DMS53 treated with DMSO at 0.1 percent for 48 hours (cell line): ENCODE results near the gene INAFM1.

Experiments
- DNase-seq: peaks from one replicate; lab custom pipeline; 2025; ENCODE audit not compliant: unreplicated experiment; lab: John Stamatoyannopoulos, UW

The INAFM1 gene

DNA sequence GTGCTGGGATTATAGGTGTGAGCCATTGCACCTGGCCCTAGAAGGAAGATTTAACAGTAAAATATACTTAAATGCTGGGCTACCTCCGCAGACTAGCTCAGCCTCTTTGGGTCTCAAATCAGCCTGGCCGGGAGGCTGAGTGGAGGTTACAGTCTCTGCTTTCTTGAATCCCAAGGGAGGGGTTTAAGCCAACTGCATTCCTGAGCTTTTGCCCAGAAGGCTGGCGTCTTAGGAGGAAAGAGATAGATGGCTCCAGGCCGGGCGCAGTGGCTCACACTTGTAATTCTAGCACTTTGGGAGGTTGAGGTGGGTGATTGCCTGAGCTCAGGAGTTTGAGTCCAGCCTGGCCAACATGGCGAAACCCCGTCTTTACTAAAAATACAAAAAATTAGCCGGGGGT lies 34.4 kb downstream of the INAFM1 start:
- DNase-seq, result no peak

DNA sequence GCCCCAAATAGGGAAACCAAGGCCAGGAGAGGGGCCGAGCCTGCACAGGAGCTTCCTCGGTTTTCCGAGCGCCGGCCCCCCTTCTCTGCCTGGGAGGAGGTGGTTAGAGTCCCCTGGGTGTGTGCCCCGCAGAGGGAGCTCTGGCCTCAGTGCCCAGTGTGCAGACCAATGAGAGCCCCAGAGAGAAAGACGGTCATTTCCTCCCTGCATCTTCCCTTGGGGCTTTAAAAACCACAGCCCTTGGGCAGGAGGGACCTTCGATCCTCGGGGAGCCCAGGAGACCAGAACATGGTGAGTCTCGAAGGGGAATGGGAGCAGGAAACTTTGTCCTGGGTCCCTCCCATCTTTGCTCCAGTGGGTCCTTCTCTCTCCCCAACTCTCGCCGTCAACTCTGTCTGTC lies 34.9 kb downstream of the INAFM1 start, which contains the start of gene C5AR1:
Gene C5AR1, plus strand, starts transcription at position 254 of the 400 bp plus-strand sequence. Its CDS starts 35 bp downstream, at position 289.
- no peak for DNase-seq

DNA sequence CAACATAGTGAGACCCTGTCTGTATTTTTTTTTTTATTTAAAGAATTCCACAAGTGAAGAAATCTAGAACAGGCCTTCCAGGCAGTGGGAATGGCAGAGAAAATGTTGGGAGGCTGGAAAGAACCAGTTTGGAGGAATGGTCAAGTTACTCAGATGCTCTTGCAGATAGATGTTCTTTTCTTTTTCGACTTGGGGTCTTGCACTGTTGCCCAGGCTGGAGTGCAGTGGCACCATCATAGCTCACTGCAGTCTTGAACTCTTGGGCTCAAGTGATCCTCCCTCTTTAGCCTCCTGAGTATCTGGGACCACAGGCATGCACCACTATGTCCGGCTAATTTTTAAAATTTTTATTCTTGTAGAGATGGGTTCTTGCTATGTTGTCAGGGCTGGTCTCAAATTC lies 35.6 kb downstream of the INAFM1 start:
- no peak for DNase-seq

GRCh38 chr19:47310819-47311218 lies 36.1 kb downstream of the INAFM1 start:
- DNase-seq, result peak; percentile 19

DNA sequence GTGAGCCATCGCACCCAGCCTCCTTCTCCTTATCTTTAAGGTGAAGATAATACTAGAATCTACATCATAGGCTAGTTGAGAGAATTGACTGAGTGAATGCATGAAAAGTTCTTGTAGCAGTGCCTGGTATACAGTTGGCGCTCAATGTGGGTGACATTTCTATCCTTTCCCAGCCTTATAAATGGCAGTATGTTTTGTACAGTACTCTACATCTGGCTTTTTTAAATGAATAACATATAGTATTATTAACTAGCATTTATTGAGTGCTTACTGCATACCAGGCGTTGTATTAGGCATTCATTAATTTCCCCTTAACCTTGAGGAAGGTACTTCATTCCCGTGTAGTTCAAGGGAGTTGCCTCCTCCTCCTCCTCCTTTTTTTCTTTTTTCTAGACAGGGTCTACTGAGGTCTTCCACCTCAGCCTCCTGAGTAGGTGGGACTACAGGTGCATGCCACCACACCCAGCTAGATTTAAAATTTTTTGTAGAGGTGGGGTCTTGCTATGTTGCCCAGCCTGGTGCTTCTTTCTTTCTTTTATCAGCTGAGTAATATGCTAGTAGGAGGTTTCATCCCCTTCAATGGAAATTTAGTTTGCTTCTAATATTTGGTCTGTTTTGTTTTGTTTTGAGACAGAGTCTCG lies 37.8 kb downstream of the INAFM1 start:
- no peak for DNase-seq

DNA sequence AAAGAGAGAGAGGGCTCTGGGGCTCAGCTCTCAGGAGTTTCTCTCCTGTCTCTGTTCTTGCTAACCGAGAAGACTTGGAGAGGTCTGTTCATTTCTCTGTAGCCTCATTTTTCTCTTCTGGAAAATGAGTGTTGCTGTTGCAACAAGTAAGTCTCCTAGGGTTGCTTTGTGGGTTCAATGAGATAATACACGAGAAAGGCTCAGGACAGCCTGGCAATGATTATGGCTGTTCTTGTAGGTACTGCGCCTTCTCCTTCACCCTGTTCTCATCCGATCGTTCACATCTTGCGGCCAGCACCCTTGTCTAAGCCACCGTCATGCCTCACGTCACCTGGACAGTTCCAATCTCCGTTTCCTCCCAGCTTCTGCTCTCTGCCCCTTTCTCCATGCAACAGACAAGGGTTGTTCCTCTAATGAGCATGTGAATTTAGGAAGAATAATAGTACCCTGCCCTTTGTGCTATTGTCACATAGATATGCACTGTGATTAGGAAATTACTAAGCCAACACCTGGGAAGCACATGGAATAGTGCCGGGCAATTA lies 39.1 kb downstream of the INAFM1 start:
- no peak for DNase-seq

DNA sequence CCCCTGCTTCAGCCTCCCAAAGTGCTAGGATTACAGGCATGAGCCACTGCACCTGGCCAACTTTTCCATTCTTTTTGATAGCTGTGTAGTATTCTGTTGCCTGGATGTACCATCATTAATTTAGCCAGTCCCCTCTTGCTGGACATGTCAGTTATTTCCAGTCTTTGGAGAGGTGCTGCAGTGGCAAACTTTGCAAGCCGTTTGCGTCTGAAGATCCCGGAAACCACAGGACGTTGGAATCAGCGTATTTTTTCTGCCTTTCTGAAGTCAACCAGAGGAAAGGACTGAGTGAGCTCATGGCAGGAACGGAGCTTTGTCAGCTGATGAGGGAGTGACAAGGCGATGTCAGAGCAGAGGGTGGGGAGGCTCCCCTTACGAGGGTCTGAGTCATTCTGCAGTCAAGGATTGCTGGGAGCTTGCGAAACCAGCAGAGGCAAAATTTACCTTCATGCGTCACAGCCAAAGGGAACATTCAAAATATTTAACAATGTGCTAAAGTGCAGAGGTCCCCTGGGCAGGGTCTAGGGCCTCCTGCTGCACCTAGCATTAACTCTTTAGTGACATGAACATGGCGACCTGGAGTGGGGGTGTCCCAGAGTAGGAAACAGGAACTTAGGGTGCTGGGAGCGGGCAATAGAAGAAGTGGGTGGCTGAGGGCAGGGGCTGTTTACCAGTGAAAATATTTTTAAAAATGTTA lies 40.6 kb downstream of the INAFM1 start:
- DNase-seq, result peak; percentile 57

DNA sequence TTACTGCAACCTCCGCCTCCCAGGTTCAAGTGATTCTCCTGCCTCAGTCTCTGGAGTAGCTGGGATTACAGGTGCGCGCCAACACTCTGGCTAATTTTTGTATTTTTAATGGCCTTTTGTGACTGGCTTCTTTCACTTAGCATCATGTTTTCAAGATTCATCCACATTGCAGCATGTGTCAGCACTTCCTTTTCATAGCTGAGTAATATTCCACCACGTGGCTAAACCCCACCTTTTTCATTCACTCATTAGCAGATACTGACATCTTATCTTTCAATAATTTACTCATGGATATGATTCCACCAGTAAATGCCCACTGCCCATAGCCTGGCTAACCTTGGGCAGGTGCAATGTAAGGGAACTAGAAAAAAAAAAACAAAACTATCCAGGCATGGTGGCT lies 41.8 kb downstream of the INAFM1 start:
- DNase-seq, result no peak

DNA sequence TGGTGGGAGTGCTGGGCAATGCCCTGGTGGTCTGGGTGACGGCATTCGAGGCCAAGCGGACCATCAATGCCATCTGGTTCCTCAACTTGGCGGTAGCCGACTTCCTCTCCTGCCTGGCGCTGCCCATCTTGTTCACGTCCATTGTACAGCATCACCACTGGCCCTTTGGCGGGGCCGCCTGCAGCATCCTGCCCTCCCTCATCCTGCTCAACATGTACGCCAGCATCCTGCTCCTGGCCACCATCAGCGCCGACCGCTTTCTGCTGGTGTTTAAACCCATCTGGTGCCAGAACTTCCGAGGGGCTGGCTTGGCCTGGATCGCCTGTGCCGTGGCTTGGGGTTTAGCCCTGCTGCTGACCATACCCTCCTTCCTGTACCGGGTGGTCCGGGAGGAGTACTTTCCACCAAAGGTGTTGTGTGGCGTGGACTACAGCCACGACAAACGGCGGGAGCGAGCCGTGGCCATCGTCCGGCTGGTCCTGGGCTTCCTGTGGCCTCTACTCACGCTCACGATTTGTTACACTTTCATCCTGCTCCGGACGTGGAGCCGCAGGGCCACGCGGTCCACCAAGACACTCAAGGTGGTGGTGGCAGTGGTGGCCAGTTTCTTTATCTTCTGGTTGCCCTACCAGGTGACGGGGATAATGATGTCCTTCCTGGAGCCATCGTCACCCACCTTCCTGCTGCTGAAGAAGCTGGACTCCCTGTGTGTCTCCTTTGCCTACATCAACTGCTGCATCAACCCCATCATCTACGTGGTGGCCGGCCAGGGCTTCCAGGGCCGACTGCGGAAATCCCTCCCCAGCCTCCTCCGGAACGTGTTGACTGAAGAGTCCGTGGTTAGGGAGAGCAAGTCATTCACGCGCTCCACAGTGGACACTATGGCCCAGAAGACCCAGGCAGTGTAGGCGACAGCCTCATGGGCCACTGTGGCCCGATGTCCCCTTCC lies 45.5 kb downstream of the INAFM1 start:
- DNase-seq, result no peak

GRCh38 chr19:47321630-47322029 lies 46.9 kb downstream of the INAFM1 start:
- DNase-seq, result no peak

GRCh38 chr19:47322058-47322457 lies 47.4 kb downstream of the INAFM1 start:
- DNase-seq, result no peak

DNA sequence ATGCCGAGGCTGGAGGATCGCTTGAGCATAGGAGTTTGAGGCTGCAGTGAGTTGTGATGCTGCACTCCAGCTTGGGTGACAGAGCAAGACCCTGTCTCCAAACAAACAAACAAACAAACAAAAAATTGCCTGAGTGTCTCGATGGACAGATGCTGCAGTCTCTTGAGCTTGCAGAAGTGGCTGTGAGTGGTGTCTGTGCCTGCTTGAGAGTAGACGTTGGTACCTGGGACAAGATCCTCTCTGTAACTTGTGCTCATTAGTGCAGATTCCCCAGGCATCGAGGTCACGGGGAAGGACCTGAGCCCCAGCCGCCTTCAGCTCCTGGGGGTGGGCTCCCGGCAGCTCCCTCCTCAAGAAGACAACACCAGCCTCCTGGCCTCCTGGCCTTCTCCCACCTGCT lies 48.7 kb downstream of the INAFM1 start:
- DNase-seq, result no peak

DNA sequence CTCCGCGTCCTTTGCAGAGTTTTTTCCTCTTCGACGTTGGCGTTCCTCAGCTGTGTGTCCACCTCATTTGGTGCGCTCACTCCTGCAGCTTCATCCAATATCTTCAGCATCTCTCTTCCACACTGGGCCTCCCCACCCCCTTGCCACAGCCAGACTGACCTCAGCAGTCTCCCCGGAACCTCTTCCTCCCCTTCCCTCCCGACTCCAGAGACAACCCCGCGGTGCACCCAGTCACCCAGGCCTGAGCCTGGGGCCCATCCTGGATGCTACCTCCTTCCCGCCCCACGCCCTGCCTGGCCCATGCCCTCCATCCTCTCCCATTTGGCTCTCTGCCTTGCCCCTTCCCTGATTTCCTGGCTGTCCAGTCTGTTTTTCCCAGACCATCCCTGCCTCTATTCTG lies 49.2 kb downstream of the INAFM1 start:
- DNase-seq, result no peak

GRCh38 chr19:47324502-47324901 lies 49.8 kb downstream of the INAFM1 start:
- DNase-seq, result no peak
